ENCODE data around the gene RDH12.

Gene RDH12

DNA sequence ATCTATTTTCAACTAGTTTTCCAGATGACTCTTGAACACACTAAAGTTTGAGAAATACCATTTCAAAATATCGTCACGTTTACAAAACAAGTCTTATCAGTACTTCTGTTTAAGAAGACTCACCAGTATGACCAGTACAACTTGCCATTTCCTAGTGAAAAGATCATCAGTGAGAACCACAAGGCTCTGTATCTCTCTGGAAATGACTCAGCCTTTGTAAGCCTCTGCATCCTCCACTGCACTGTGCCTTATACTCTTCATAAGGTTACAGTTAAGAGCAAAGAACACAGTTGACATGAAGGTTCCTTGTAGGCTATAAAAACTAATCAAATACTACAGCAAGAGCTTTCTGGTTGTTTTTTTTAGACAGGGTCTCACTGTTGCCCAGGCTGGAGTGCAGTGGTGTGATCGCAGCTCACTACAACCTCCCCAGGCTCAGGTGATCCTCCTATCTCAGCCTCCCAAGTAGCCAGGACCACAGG, 21.5 kb upstream of the RDH12 start:
- peak; percentile 82 for DNase-seq (ENCODE audit: extremely low spot score)
- TF ChIP-seq, protein P1, sequence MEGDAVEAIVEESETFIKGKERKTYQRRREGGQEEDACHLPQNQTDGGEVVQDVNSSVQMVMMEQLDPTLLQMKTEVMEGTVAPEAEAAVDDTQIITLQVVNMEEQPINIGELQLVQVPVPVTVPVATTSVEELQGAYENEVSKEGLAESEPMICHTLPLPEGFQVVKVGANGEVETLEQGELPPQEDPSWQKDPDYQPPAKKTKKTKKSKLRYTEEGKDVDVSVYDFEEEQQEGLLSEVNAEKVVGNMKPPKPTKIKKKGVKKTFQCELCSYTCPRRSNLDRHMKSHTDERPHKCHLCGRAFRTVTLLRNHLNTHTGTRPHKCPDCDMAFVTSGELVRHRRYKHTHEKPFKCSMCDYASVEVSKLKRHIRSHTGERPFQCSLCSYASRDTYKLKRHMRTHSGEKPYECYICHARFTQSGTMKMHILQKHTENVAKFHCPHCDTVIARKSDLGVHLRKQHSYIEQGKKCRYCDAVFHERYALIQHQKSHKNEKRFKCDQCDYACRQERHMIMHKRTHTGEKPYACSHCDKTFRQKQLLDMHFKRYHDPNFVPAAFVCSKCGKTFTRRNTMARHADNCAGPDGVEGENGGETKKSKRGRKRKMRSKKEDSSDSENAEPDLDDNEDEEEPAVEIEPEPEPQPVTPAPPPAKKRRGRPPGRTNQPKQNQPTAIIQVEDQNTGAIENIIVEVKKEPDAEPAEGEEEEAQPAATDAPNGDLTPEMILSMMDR (IDR thresholded peaks at IDR 0.05; ENCODE audit: control extremely low read depth, extremely low read depth, low read depth, missing control alignments): no peak
- ChIA-PET CTCF (interaction anchor here (0.6 to 3.1 kb wide), 6 partner anchors 12 to 80 kb away, joined by 3 to 10 read pairs (median 6); partner anchors contain the start of genes ARG2 and PIGH), POLR2A (no interaction called here)

DNA sequence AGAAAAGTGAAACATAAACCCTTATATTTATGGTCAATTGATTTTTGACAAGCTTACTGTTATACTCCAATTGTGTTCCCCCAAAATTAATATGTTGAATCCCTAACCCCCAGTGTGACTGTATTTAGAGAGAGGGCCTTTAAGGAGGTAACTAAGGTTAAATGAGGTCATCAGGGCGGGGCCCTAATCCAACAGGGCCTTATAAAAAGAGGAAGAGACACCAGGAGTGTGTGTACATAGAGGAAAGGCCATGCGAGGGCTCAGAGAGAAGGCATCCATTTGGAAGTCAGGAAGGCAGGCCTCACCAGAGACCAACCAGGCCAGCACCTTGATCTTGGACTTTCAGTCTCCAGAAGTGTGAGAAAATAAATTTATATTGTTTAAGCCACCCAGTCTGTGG, 20.7 kb upstream of the RDH12 start:
- POLR2A ChIA-PET: no interaction called here
- CTCF ChIA-PET: interaction anchor here (1.1 to 3.1 kb wide), 5 partner anchors 11 to 81 kb away, joined by 3 to 10 read pairs (median 7); partner anchors contain the start of genes ARG2 and PIGH
- TF ChIP-seq, protein P1 (IDR thresholded peaks at IDR 0.05; ENCODE audit: control extremely low read depth, extremely low read depth, low read depth, missing control alignments): no peak

DNA sequence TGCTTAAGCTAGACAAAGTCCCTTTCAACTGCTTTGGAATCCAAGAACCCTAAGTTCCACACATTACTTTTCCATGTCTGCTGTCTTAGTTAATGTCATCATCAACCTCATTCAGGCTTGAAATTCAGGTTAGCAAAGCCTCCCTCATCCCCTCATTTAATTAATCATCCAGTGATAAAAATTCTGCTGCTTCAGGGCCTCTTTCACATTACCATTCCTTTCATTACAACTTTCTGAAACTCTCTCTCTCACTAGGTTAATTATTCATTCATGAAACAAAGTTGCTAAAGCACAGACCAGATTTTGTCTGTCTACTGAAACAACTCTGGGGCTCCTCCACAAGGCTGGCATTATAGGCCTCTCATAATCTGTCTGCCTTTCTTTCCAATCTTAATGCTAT, 17.8 kb upstream of the RDH12 start:
- DNase-seq (ENCODE audit: extremely low spot score): no peak
- POLR2A ChIA-PET: no interaction called here
- TF ChIP-seq, protein P1 (IDR thresholded peaks at IDR 0.05; ENCODE audit: control extremely low read depth, extremely low read depth, low read depth, missing control alignments): no peak
- CTCF ChIA-PET: interaction anchor here (0.8 to 2.3 kb wide), 4 partner anchors 8 to 21 kb away, joined by 3 to 6 read pairs (median 4); no protein-coding TSS in a partner anchor

More for the DNA sequence above, 20.7 kb upstream of the RDH12 start:
- DNase-seq (ENCODE audit: extremely low spot score): no peak

DNA sequence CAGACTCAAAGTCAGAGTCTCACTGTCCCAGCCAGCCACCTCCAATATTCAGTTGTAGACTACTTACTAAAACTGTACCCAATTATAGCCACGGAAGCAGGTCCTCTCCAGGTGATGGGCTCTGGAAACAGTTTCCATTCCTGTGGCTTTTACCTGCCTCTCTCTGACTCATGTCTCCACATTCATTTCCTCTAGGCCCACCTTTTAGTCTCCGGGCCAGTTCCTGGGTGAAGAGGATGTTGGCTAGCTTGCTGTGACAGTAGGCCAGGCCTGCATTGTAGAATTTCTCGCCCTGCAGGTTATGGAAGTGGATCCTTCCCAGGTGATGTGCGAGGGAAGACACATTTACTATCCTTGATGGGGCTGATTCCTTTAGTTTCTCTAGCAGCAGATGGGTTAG, 11.7 kb upstream of the RDH12 start:
- no peak for DNase-seq (ENCODE audit: extremely low spot score)
- ChIA-PET CTCF (interaction anchor here (1.1 to 6.1 kb wide), 2 partner anchors 13 to 59 kb away, joined by 3 to 70 read pairs; partner anchors contain the start of gene RDH12), POLR2A (no interaction called here)
- TF ChIP-seq, protein P1 (IDR thresholded peaks at IDR 0.05; ENCODE audit: control extremely low read depth, extremely low read depth, low read depth, missing control alignments): no peak

DNA sequence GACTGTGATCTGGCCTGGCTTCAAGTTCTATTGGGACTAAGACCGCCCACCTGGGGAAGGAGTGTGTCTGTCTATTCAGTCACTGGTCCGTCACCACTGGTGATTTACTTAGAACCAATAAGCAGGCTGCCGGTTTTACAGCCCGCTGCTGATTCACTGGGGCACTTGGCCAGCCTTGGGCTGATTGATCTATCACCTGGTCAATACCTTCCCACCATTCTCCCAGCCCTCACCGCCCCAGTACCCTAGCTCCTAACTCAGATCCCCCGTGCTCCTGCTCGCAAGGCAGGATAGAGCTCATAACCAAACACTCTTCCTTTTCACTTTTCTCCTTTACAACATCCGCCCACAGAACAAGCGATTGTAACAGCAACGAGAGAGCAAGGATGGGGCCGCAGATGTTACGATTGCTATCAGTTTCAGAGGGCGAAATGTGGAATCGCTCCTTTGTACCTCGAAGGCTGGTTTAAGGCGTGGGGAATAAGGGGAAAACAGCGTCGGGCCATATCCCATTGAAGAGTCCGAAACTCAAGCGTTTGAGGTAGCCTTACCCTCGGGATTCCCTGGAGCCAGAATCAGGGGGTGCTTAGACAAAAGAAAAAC, 6.8 kb upstream of the RDH12 start:
- peak; percentile 90 for DNase-seq (ENCODE audit: extremely low spot score)
- ChIA-PET POLR2A (no interaction called here), CTCF (interaction anchor here (0.8 to 6.1 kb wide), 7 partner anchors 8 to 268 kb away, joined by 3 to 70 read pairs (median 3); partner anchors contain the start of genes PIGH, RDH12 and ZFYVE26)
- TF ChIP-seq, protein P1 (IDR thresholded peaks at IDR 0.05; ENCODE audit: control extremely low read depth, extremely low read depth, low read depth, missing control alignments): no peak

DNA sequence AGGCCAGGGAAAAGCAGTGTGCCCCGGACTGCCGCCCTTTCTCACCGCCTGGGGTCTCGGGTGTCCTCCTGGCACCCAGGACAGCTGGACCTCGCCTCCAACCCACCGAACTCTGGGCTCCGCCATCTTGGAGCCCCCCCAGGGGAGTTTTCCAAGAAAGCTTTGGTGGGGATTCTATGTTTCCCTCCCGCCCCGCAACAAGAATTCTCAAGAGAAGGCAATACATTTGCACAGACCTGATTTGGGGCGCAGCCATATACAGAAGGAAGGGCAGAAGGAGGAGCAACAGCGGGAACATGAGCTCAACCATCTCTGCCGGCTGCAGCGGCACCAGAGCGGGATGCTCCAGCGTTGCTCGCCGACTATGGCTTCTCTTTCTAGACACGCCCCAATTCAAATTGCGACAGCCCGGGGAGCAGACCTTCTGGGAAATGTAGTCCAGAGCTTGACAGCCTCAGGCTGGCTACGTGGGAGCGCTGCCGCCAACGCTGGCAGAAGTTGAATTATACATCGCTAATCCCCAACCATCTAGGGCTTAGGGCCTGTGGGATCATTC, 6.2 kb upstream of the RDH12 start, which contains the start of gene RDH11:
TSS of gene RDH11 (minus strand) at position 371 of the 556 bp plus-strand sequence. CDS start at position 310, 61 bp downstream.
- POLR2A ChIA-PET: no interaction called here
- peak; percentile 88 for DNase-seq (ENCODE audit: extremely low spot score)
- TF ChIP-seq, protein P1 (IDR thresholded peaks at IDR 0.05; ENCODE audit: control extremely low read depth, extremely low read depth, low read depth, missing control alignments): no peak
- CTCF ChIA-PET: interaction anchor here (0.8 to 6.1 kb wide), 7 partner anchors 8 to 268 kb away, joined by 3 to 70 read pairs (median 3); partner anchors contain the start of genes PIGH, RDH12 and ZFYVE26

Measured in GM10248 (cell line).